GM23248 (cell line): ENCODE data around the gene NCBP3.

ENCODE experiments used
- EZH2 ChIP-seq: fragments of 200-600 bp; sonication (generic); IDR thresholded peaks from 2 replicates; pipeline ENCODE4 v1.6.1; 2018; ENCODE audit warnings: antibody characterized with exemption, mild to moderate bottlenecking; ENCODE audit not compliant: insufficient read depth, poor library complexity, severe bottlenecking
- EZH2phosphoT487 ChIP-seq: fragments of 200-600 bp; sonication (generic); IDR thresholded peaks from 2 replicates; pipeline ENCODE4 v1.6.1; 2018; ENCODE audit warnings: antibody characterized with exemption, moderate library complexity, mild to moderate bottlenecking, low read depth; ENCODE audit not compliant: insufficient read depth

DNA sequence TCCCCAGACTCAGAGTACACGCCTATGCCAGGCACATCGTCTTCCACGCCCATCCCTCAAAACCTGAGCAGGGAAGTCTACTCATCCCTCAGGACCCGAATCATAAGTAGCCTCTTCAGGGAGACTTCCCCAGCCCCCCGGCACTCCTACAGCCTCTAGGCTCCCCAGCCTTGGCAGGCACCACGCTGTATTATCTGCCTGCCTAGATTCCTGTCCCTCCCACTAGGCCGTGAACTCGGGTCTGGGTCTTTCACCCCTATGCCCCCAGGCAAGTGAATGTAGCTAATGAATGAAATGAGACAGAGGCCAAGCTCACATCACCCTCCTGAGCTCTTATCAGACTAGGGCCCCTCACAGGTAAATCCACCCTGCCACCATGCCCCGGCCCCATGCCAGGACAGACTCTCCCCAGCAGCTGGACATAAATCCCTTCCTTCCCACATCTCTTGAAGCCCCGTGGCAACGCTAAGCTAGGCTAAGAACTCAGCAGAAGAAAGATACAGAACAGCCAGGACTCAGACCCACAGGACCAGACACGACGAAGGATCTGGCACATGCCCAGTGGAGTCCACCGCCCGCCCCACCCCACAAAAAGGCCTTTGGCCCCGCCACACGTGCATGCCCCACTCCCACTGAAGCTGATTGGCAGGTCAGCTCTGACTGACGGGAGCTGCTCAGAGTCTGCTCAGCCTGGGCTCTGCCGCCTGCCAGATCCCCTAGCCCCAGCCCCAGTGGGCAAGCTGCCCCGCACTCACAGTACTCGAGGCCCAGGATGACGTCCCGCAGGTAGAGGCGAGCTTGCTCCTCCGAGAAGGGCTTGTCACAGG lies 33.8 kb upstream of the NCBP3 start:
- TF ChIP-seq EZH2, result no peak
- no peak for TF ChIP-seq EZH2phosphoT487
